Astrocyte (in vitro differentiated cells and primary cell): ENCODE results near the gene SMARCD2. TPM values are rescaled to one million over a fixed set of nuclear protein-coding genes. Genes with fewer than 3 reads are reported as not detected.

ENCODE experiments used
- DNase-seq: peaks from one replicate; pipeline ENCODE4 v3.0.0-alpha.2; 2010; ENCODE audit warnings: low read depth
- FAIRE-seq: peaks from 2 replicates; lab custom pipeline; 2011; peaks lifted over from hg19 to GRCh38; lab: Jason Lieb, UNC
- H2AFZ ChIP-seq: 2 replicates; pipeline ENCODE4 v1.6.0; 2012; ENCODE audit warnings: low read depth, low read length, inconsistent platforms
- H3K27ac ChIP-seq: 2 replicates; pipeline ENCODE4 v1.5.1; 2011; ENCODE audit warnings: low read depth, low read length, inconsistent platforms
- H3K27me3 ChIP-seq: 2 replicates; pipeline ENCODE4 v1.6.0; 2011; ENCODE audit warnings: low read length, inconsistent platforms; ENCODE audit not compliant: insufficient read depth
- H3K36me3 ChIP-seq: 2 replicates; pipeline ENCODE4 v1.5.1; 2011; ENCODE audit warnings: low read length, inconsistent platforms; ENCODE audit not compliant: insufficient read depth
- H3K4me1 ChIP-seq: 2 replicates; pipeline ENCODE4 v1.5.1; 2011; ENCODE audit warnings: low read length, inconsistent platforms; ENCODE audit not compliant: insufficient read depth
- H3K4me2 ChIP-seq: 2 replicates; pipeline ENCODE4 v1.6.0; 2012; ENCODE audit warnings: low read length, inconsistent platforms
- H3K4me3 ChIP-seq: 2 replicates; pipeline ENCODE4 v1.5.1; 2011; ENCODE audit warnings: low read depth, mild to moderate bottlenecking, low read length, inconsistent platforms; ENCODE audit not compliant: insufficient read depth
- H3K79me2 ChIP-seq: 2 replicates; pipeline ENCODE4 v1.6.0; 2012; ENCODE audit warnings: mild to moderate bottlenecking, low read length, inconsistent platforms; ENCODE audit not compliant: insufficient read depth
- H3K9ac ChIP-seq: 2 replicates; pipeline ENCODE4 v1.6.0; 2012; ENCODE audit warnings: mild to moderate bottlenecking, low read length, inconsistent platforms
- H3K9me3 ChIP-seq: 2 replicates; pipeline ENCODE4 v1.5.1; 2012; ENCODE audit warnings: low read depth, mild to moderate bottlenecking, low read length, inconsistent platforms; ENCODE audit not compliant: insufficient read depth
- H4K20me1 ChIP-seq: 2 replicates; pipeline ENCODE4 v1.6.0; 2012; ENCODE audit warnings: low read length, inconsistent platforms; ENCODE audit not compliant: insufficient read depth
- H3K27ac Mint-ChIP-seq: one replicate; pipeline ENCODE4 v1.8.0; 2021; ENCODE audit warnings: mild to moderate bottlenecking, mixed read lengths; ENCODE audit not compliant: unreplicated experiment
- H3K27me3 Mint-ChIP-seq: one replicate; pipeline ENCODE4 v1.8.0; 2021; ENCODE audit warnings: low read depth, mixed read lengths; ENCODE audit not compliant: unreplicated experiment
- H3K36me3 Mint-ChIP-seq: one replicate; pipeline ENCODE4 v1.8.0; 2021; ENCODE audit warnings: low read depth, mixed read lengths; ENCODE audit not compliant: unreplicated experiment
- H3K4me1 Mint-ChIP-seq: one replicate; pipeline ENCODE4 v1.8.0; 2021; ENCODE audit warnings: low read depth, mixed read lengths; ENCODE audit not compliant: unreplicated experiment
- H3K4me3 Mint-ChIP-seq: one replicate; pipeline ENCODE4 v1.8.0; 2021; ENCODE audit warnings: mild to moderate bottlenecking, moderate library complexity, mixed read lengths; ENCODE audit not compliant: unreplicated experiment
- H3K9me3 Mint-ChIP-seq: one replicate; pipeline ENCODE4 v1.8.0; 2021; ENCODE audit warnings: mild to moderate bottlenecking, mixed read lengths; ENCODE audit not compliant: unreplicated experiment
- CTCF ChIP-seq: IDR thresholded peaks from 2 replicates; pipeline ENCODE4 v1.5.1; 2011; ENCODE audit warnings: low read depth, mild to moderate bottlenecking, inconsistent platforms, low read length, moderate library complexity; ENCODE audit not compliant: insufficient read depth
- EZH2 ChIP-seq: IDR thresholded peaks from 2 replicates; pipeline ENCODE4 v1.6.1; 2012; ENCODE audit warnings: mild to moderate bottlenecking, low read length, inconsistent platforms; ENCODE audit not compliant: insufficient read depth
- total RNA-seq: library from RNA; stranded (reverse); gene quantifications from 2 replicates; pipeline ENCODE4 v1.2.1, GENCODE V29; 2021

The SMARCD2 gene
- total RNA-seq, 1 donor from 2014 or later: 33.9 TPM

GRCh38 chr17:63819585-63820537 is 22.6 kb downstream of the SMARCD2 start:
- TF ChIP-seq EZH2: no peak
- TF ChIP-seq CTCF: no peak
- no peaks in the 10 kb centered on the region for H3K4me1 ChIP-seq
- DNase-seq (no peak), FAIRE-seq (no peak)
- H3K4me3 Mint-ChIP-seq: no peak overlapping the region
- H4K20me1 ChIP-seq: peaks cover 66% of the 10 kb centered on the region
- H3K36me3 ChIP-seq: peaks cover 84% of the 10 kb centered on the region
- H3K9me3 Mint-ChIP-seq: no peaks in the 10 kb centered on the region
- no peaks in the 10 kb centered on the region for H3K9me3 ChIP-seq
- H3K4me1 Mint-ChIP-seq: peaks cover 5% of the 10 kb centered on the region
- no peak overlapping the region for H3K27ac ChIP-seq
- no peak overlapping the region for H3K4me3 ChIP-seq
- H3K27me3 ChIP-seq: no peaks in the 10 kb centered on the region
- H3K27me3 Mint-ChIP-seq: no peaks in the 10 kb centered on the region
- H3K4me2 ChIP-seq: no peak overlapping the region
- H3K27ac Mint-ChIP-seq: no peak overlapping the region
- peaks cover 47% of the 10 kb centered on the region for H3K36me3 Mint-ChIP-seq
- H3K79me2 ChIP-seq: peaks cover 57% of the 10 kb centered on the region
- H2AFZ ChIP-seq: no peak overlapping the region
- H3K9ac ChIP-seq: no peak overlapping the region

- peaks cover 41% of the 10 kb centered on the region for H3K36me3 Mint-ChIP-seq
Observed at GRCh38 chr17:63819131-63819530, 23.4 kb downstream of the SMARCD2 start.

More at GRCh38 chr17:63819131-63819530, 23.4 kb downstream of the SMARCD2 start:
- no peaks in the 10 kb centered on the region for H3K9me3 ChIP-seq
- H3K4me1 ChIP-seq: no peaks in the 10 kb centered on the region
- Mint-ChIP-seq H3K27ac (no peak overlapping the region), H3K9me3 (no peaks in the 10 kb centered on the region), H3K4me1 (peaks cover 2% of the 10 kb centered on the region), H3K4me3 (no peak overlapping the region), H3K27me3 (no peaks in the 10 kb centered on the region)
- H3K4me3 ChIP-seq: no peak overlapping the region
- H3K79me2 ChIP-seq: peaks cover 50% of the 10 kb centered on the region
- H2AFZ ChIP-seq: no peak overlapping the region
- DNase-seq (no peak), FAIRE-seq (no peak)
- no peak overlapping the region for H3K9ac ChIP-seq
- peaks cover 87% of the 10 kb centered on the region for H3K36me3 ChIP-seq
- no peaks in the 10 kb centered on the region for H3K27me3 ChIP-seq
- TF ChIP-seq EZH2 (no peak), CTCF (no peak)
- H3K27ac ChIP-seq: no peak overlapping the region
- no peak overlapping the region for H3K4me2 ChIP-seq
- peaks cover 66% of the 10 kb centered on the region for H4K20me1 ChIP-seq
